NOMO-1 (cell line): ENCODE data around the gene ATOH8.

Experiments used
- DNase-seq, 2 experiments: peaks; one replicate each; lab custom pipeline; 2025; ENCODE audit not compliant: unreplicated experiment in 2 of 2; lab: John Stamatoyannopoulos, UW

ATOH8 gene

GRCh38 chr2:85734942-85735608 lies 18.7 kb upstream of the ATOH8 start:
- DNase-seq = no peak

DNA sequence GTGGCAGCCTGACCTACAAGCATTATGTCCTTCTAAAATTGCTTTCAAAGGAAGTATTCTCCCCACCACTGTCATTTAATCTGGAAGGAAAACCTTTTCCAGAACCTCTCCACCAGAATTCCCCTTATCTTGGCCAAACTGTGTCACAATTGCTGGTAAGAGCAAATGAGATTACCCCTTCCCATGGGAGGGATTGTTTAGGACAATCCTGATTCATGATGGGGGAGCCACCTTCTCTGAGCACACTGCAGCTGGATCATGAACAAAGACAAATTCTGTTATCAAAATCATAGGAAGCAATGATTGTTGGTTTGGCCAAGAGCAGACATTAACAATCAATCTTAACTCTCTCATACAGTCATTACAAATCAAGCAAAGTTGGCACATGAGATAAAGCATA lies 18.1 kb upstream of the ATOH8 start:
- DNase-seq = no peak

GRCh38 chr2:85736456-85737355 lies 17.1 kb upstream of the ATOH8 start:
- no peak for DNase-seq

DNA sequence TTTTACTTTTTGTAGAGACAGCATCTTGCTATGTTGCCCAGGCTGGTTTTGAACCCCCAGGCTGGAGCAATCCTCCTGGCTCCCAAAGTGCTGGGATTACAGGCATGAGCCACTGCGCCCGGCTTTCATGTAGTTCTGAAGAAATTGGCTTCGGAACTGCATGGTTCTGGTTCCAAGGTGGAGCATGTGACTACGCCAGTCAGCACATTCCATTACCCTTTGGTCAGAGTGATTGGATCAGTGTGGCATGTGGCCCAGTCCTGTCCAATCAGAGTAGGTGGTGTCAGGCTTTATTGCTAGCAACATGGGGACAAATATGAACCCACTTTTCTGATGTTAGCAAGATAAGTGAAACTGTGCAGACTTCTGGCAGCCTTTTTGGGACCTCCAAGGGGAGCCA lies 16.3 kb upstream of the ATOH8 start:
- DNase-seq = no peak

DNA sequence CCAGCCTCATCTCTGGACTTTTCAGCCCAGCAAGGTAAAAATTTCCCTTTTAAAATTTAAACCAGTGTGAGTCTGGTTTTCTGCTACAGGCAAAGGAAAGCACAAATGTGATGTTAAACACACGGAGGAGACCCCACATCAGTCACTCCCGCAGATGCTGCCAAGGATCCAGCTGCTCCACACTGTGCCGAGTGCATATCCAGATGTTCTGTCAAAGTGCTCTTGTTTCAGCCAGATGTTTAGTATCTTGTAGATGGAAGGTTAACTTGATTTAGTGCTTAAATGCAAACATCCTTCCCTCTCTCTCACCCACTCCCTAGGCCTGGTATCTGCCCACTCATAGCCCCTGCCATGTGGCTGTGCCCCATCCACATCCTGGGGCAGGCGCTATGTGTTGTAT lies 15.8 kb upstream of the ATOH8 start:
- DNase-seq = no peak

DNA sequence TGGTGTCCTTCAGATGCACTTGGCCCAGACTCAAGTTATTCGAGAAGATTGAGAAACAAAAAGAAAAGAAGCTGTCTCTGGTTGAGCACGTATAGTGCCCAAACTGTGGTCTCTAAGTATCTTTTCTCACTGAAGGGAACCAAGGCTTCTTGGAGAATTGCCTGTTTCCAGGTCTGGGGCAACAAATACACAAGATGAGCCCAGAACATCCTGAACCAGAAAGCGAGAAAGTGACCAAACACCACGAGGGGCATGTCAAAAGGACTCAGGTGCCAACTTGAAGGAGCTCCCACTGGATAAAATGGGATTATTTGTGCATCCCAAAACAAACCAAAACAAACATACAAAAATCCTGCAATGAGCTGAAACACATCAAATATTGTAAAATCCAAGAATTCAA lies 13.6 kb upstream of the ATOH8 start:
- no peak for DNase-seq

GRCh38 chr2:85741211-85741832 lies 12.5 kb upstream of the ATOH8 start:
- DNase-seq = no peak

GRCh38 chr2:85741833-85742455 lies 11.8 kb upstream of the ATOH8 start:
- no peak for DNase-seq

GRCh38 chr2:85743304-85743978 lies 10.3 kb upstream of the ATOH8 start:
- DNase-seq = no peak

DNA sequence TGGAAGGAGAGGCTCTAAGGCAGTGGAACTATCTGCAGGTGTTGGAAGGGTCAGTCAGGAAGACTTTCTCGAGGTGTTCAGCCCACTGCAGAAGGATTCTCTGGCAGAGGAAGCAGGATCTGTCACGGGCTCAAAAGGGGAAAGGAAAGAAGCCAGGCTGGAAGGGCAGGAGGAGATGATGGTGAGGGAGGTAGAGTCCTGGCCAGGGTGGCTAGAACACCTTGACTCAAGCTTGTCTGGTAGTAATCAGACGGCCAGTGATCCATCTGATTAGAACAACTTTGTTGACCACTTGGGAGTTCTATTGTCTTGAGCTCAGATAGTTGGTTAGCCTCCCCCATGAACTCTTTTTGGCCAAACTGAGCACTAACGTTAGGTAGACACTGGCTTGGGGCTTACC lies 9.7 kb upstream of the ATOH8 start:
- DNase-seq = no peak

DNA sequence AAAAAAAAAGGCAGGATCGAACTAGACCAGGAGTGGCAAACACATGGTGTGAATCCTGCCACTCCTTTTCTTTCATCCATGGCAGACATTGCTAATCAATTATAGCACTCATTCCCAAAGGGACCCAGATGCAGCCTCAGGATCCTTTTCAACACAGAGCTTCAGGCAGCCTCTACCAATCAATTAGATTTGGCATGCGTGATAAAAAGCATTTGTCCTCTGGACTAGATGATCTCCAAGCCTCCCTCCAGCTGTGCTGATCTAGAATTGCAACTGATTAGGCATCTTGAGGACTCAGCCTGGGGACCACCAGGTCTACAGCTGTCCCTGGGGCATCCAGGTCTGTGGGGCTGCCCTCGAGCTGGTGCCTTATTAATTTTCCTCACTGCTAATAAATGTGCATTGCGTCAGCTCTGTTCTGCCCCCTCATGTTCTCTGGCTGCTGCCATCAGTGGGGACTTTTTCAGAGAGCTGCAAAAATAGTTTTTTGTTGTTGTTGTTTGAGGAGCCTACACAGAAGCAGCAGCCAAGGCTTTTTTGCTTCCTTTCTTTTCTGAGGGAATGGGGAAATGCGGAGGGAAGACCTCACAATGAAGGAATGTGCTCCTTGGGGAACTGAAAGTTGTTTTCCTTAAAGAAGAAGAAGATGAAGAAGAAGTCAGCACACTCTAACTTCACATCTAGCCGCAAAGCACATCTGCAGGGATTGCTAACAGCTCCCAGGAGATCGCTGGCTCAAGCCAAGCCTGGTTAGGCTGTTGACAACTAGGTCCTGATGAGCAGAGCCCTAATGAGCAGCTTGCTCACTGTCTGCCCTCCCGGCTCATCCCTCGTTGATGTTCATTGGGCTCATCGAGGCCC lies 8.8 kb upstream of the ATOH8 start:
- peak in 1 of 2 experiments; percentile 17 for DNase-seq

DNA sequence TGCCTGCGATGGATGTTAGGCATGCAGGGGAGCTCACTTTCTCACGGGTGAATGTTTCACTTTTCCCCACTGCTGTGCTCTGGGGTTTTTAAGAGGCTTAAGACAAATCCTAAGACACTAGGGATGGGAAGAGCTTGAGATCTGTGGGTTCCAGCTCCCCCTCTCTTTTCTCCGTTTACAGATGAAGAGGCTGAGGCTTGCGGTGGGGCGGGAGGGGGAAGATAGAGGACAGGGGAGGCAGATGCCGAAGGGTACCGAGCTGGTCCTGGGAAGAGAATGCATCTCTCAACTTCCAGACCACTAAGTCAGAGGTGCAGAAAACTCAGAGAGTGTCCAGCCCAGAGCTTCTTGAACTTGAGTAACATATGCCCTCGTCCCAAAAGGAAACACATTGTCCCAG lies 8.2 kb upstream of the ATOH8 start:
- no peak for DNase-seq

GRCh38 chr2:85746321-85747004 lies 7.3 kb upstream of the ATOH8 start:
- DNase-seq = no peak

- DNase-seq = no peak
These were observed 6.3 kb upstream of the ATOH8 start for GRCh38 chr2:85747441-85747840.

DNA sequence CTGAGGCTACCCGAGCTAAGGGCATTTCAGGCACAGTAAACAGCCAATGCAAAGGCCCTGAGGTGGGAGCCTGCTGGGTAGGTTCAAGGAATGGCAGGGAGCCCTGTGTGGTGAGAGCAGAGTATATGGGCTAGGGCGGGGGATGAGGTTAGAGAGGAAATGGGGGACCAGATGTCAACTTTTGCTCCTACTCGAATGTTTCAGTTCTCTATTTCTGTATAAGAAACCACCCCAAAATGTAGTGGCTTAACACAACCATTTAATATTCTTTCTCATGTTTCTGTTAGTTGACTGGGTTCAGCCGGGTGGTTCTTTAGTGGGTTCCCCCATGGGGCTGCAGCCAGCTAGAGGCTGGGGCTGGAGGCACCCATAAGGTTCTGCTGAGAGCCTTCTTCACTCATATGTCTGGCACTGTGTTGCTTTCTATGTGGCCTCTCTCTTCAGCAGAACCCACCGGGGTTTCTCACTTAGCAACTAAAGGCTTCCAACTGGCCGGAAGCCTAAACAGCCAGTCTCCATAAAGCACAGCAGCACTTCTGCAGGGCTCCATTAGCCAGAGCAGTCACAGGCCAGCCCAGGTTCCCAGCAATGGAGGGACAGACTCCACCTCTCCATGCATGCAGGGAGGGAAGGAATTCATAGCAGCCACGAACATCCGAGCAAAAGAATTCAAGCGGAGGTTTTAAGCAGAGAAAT lies 5.6 kb upstream of the ATOH8 start:
- peak; percentile 27 to 59 for DNase-seq

- DNase-seq = no peak
These were observed 4.6 kb upstream of the ATOH8 start for GRCh38 chr2:85748985-85749875.
